ENCODE data around the gene INTS14. TPM values are rescaled to one million over a fixed set of nuclear protein-coding genes. Genes with fewer than 3 reads are reported as not detected.

INTS14 gene
- total RNA-seq, 2 donors from 2014 or later, result 51.1 to 51.3 TPM

Other genes with a start within 250 kb of the INTS14 start
- gene IGDCC3, start 233.1 kb downstream of the INTS14 start, total RNA-seq, result not detected
- under 1 TPM; 0.07 to 0.20 TPM for gene IGDCC4, start 188.2 kb downstream of the INTS14 start, total RNA-seq
- 10 to 100 TPM; 46.4 to 48.5 TPM for gene DPP8, start 93.4 kb downstream of the INTS14 start, total RNA-seq
- 10 to 100 TPM; 39.3 to 49.6 TPM for gene HACD3, start 80.7 kb downstream of the INTS14 start, total RNA-seq
- 1 to 10 TPM; 2.9 to 6.6 TPM for gene SLC24A1, start 10.8 kb upstream of the INTS14 start, total RNA-seq
- 100 to 1,000 TPM; 114 to 121 TPM for gene DENND4A, start 181.2 kb upstream of the INTS14 start, total RNA-seq